GM11168 (cell line): ENCODE results near the gene NDFIP2.

ENCODE experiments used
- in situ Hi-C: fragments of 300-500 bp; cut with MboI; formaldehyde crosslinking; loops from one replicate; pipeline ENCODE4 v1.12.0; 2022; ENCODE audit warnings: low sequenced_read_pairs; ENCODE audit not compliant: unreplicated experiment

Gene NDFIP2, protein sequence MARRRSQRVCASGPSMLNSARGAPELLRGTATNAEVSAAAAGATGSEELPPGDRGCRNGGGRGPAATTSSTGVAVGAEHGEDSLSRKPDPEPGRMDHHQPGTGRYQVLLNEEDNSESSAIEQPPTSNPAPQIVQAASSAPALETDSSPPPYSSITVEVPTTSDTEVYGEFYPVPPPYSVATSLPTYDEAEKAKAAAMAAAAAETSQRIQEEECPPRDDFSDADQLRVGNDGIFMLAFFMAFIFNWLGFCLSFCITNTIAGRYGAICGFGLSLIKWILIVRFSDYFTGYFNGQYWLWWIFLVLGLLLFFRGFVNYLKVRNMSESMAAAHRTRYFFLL

DNA sequence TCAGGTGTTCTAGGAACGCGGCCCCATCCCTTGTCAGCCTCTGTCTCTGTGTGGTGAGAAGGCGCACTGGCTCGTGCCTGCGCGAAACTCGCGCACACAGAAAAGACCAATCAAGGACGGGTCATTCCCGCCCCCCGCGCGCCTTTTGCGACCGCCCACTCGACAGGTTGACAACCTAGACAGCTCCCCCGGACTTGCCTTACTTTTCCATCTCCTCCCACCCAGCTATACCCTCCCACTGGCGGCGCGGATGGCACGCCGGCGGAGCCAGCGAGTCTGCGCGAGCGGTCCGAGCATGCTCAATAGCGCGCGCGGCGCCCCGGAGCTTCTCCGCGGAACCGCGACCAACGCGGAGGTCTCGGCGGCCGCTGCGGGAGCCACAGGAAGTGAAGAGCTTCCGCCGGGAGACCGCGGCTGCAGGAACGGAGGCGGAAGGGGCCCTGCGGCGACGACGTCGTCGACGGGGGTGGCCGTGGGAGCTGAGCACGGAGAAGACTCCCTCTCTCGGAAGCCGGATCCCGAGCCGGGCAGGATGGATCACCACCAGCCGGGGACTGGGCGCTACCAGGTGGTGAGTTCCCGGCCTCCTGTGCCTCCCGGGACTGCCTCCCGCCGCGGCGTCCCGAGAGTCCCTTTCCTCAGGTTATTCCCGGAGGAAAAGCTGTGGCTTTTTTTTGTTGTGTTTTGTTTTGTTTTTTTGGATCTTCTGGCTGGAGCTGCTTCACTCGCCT is at the start of gene NDFIP2:
Gene NDFIP2 (plus strand): TSS at position 202 of the 731 bp plus-strand sequence. CDS start 49 bp downstream, at position 251.
- in situ Hi-C loops, result no loop called here

DNA sequence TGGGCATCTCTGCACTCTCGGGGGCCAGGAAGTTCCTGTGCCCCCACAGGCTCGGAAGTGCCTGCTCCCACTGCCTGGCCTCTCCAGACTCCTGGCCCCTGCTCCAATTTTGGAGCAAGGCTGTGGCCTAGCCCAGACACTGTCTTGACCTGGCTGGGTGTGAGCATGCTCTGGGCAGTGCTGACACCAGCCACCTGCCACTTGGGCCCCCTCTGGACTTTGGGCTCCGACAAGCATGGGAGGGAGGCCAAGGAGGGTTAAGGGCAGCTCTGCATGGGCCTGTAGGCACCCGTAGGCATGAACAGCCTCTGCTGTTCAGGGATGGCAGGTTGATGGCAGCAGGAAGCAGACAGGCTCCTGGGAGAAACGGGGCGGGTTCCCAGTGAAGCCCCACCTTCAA is 48.9 kb upstream of the NDFIP2 start:
- in situ Hi-C loops, result no loop called here

DNA sequence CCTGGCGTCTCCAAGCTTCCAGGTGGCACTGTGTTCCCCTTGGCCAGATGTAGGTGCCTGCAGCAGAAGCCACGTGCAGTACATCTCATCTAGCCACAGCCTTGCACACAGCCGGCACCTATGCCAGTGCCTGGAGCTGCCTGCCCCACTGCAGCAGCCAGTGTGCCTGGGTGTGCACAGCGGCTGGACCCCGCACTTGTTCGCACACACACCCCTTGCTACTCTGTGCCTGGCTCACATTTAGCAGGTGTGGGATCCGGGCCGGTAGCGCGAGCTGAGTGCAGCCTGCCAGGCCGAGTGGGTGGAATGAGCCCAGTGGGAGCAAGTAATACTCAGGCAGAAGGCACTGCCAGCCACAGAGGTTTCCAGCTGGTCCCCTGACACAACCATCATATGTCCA is 48.0 kb upstream of the NDFIP2 start:
- in situ Hi-C loops, result no loop called here

GRCh38 chr13:79434556-79434955 is 46.4 kb upstream of the NDFIP2 start:
- in situ Hi-C loops, result no loop called here

DNA sequence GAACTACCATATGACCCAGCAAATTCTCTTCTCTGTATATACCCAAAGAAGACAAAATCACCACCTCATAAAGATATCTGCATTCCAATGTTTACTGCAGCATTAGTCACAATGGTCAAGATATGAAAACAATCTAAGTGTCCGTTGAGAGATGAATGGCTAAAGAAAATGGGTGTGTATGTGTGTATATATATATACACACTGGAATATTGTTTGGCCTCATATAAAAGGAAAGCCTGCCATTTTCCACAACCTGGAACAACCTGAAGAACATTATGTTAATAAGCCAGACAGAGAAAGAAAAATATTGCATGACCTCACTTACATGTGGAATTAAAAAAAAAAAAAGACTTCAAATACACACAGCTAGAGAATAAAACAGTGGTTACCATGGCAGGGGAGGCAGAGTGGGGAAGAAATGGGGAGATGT is 45.4 kb upstream of the NDFIP2 start:
- in situ Hi-C loops, result no loop called here

DNA sequence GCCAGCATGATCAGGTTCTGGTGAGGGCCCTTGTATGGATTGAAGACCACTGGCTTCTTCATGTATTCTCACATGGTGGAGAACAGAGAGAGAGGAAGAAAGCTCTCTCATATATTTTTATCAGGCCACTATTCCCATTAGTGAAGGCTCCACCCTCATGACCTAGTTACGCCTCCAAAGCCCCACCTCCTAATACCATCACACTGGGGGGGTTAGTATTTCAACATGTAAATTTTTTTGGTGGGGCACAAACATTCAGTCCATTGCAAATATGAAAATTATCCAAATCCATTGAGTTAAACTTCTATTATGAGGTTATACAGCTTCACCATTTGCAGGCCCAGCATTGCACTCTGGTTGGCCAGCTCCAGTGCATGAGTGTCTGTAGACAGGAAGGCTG is 41.7 kb upstream of the NDFIP2 start:
- in situ Hi-C loops, result no loop called here

- in situ Hi-C loops, result no loop called here
These were observed 39.9 kb upstream of the NDFIP2 start for GRCh38 chr13:79440958-79441528.

- in situ Hi-C loops, result no loop called here
These were observed 38.7 kb upstream of the NDFIP2 start for GRCh38 chr13:79442221-79442620.

DNA sequence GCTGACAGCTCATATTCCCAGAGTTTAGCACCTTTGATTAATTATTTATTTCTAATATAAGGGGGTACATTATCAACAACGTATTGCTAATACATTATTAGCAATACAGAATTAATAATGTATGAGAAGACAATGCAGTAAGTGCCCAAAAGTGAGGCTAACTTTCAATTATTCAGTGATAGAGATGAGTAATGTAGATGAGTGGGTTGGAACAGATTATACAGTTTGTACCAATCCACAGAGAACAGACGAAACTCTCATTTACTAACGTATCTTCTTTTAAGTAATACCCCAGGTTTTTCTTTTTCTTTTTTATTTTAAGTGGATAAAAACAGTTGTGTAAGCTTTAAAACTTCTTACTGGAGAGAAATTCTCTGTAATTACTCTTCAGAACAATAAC is 38.2 kb upstream of the NDFIP2 start:
- in situ Hi-C loops, result no loop called here

DNA sequence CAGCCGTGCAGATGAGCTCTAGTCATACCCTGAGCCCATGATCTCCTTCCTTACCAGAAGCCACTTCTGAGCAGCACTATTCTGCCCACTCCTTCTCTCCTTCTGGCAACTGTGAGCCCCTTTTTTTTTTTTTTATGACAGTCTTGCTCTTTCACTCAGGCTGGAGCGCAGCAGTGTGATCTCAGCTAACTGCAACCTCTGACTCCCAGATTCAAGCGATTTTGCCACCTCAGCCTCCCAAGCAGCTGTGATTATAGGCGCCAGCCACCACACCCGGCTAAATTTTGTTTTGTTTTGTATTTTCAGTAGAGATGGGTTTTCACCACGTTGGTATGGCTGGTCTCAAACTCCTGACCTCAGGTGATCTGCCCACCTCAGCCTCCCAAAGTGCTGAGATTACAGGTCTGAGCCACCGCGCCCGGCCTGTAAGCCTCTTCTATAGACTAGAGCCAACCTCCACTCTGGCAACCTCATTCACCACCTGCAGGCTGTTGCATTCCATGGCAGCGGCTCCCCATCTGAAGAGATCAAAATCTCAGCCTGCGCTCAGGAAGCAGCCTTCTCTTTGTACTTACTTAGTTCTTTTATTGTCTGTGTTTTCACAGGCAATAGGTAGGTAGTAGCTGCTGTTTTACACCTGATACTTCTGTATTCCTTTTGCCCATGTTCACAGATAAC is 34.8 kb upstream of the NDFIP2 start:
- in situ Hi-C loops, result no loop called here

GRCh38 chr13:79447141-79447540 is 33.8 kb upstream of the NDFIP2 start:
- in situ Hi-C loops, result no loop called here

DNA sequence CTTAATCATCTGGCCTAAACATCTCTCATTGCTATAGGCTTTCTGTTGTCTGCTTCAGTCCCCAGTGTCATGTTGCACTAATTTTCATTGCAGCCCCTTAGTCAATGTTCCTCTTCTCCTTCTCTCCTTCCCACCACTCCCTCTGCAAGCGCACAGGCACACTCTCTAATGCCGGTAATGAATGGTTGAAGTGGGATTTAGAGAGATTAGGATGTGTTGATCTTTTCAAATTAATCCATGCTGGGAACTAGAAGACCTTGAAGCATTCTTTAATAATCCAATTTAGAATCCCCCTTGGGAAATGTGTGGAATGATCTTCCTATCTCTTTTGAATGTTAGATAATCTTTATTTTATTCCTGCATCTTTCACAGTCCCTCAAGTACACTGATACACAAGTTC is 33.2 kb upstream of the NDFIP2 start:
- in situ Hi-C loops, result no loop called here

DNA sequence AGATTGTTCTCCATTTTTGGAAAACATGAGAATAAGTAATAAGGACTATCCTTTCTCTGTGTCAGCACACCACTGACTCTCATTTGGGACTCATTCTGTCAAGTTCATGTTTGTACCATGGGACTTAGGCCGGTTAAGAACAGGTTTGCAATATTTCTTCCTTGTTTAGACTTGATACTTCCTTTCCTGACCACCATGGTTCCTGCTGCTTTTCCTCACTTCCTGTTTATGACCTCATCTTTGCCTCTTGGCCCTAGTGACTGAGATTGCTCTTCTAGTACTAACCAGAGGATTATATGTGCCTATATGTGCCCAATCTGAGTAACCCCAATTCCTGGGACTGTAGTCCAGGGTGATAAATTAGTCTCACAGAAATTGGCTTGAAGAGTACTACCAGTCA is 32.5 kb upstream of the NDFIP2 start:
- in situ Hi-C loops, result no loop called here

DNA sequence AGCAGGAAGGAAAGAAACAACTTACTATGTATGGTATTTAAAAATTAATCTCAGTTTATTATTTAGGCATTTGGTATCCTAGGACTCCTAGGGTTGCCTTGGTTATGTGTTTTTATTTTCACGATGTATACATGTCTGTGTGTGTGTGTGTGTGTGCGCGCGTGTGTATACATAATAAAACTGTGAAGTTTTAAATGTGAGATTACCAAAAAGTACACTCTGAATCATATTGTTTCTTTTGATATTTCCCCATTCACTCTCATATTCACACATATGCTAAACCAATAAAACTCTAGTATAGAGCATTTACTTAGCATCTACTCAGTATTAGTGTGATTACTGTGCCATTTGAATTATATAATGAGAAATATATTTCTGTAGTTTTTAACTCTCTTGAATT is 30.8 kb upstream of the NDFIP2 start:
- in situ Hi-C loops, result no loop called here

GRCh38 chr13:79451500-79451962 is 29.4 kb upstream of the NDFIP2 start:
- in situ Hi-C loops, result no loop called here

GRCh38 chr13:79452239-79452913 is 28.6 kb upstream of the NDFIP2 start:
- in situ Hi-C loops, result no loop called here

DNA sequence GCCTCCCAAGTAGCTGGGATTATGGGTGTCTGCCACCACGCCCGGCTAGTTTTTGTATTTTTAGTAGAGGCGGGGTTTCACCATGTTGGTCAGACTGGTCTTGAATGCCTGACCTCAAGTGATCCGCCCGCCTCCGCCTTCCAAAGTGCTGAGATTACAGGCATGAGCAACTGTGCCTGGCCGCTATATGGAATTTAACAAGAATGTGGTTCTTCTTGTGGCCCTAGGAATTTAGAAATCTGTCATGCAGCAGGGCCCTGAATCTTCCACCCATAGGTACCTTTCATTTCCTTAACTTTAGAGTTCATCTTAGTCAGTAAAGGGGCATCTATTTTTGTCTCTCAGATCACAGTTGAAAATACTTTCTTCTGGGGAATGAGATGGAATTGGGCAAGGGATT is 25.6 kb upstream of the NDFIP2 start:
- in situ Hi-C loops, result no loop called here

- in situ Hi-C loops, result no loop called here
These were observed 24.9 kb upstream of the NDFIP2 start for GRCh38 chr13:79456051-79456450.

- in situ Hi-C loops, result no loop called here
These were observed 24.1 kb upstream of the NDFIP2 start for GRCh38 chr13:79456656-79457365.

GRCh38 chr13:79457390-79457789 is 23.6 kb upstream of the NDFIP2 start:
- in situ Hi-C loops, result no loop called here
